Measurements from ENCODE around the gene ZMYM2.

ZMYM2 gene

DNA sequence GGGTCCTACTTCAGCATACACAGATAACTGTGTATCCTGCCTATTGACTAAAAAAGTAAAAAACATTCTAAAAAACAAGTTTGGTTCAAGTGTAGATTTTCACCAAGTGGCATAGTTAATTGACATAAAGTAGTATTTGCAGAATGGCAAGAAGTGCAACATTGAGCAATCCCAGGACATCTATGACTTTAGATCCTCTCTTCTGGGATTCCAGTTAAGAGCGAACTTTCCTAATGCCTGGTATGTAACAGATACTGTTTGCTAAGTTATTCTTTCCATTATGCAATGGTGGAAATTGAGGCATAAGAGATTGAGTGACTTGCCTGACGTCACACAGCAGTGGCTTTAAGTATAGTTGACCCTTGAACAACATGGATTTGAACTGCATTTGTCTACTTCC is 96.1 kb downstream of the ZMYM2 start:
- Histone ChIP-seq H3K9ac (ENCODE audit: low read depth, low read length, poor library complexity, severe bottlenecking) (no peak overlapping the region), H3K4me3 (ENCODE audit: low read length, poor library complexity, severe bottlenecking) (no peak overlapping the region), H3K4me1 (ENCODE audit: insufficient read depth, low read length, poor library complexity, severe bottlenecking) (no peaks in the 10 kb centered on the region), H2AFZ (ENCODE audit: low read length) (no peak overlapping the region), H3K4me2 (ENCODE audit: low read depth, low read length, poor library complexity, severe bottlenecking) (no peak overlapping the region), H3K79me2 (ENCODE audit: insufficient read depth, low read length) (no peaks in the 10 kb centered on the region), H4K20me1 (ENCODE audit: insufficient read depth, low read length, poor library complexity, severe bottlenecking) (no peaks in the 10 kb centered on the region), H3K9me3 (ENCODE audit: insufficient read depth, low read depth, low read length) (no peaks in the 10 kb centered on the region), H3K36me3 (ENCODE audit: insufficient read depth, low read length) (peaks cover 81% of the 10 kb centered on the region; the same call in 1 of the 2 replicates), H3F3A (ENCODE audit: low read depth) (no peaks in the 10 kb centered on the region), H3K9me2 (replicated peaks; ENCODE audit: low read depth, low read length) (no peaks in the 10 kb centered on the region), H3K27me3 (ENCODE audit: insufficient read depth, low read length, poor library complexity, severe bottlenecking) (no peaks in the 10 kb centered on the region)
- TF ChIP-seq, protein P1, sequence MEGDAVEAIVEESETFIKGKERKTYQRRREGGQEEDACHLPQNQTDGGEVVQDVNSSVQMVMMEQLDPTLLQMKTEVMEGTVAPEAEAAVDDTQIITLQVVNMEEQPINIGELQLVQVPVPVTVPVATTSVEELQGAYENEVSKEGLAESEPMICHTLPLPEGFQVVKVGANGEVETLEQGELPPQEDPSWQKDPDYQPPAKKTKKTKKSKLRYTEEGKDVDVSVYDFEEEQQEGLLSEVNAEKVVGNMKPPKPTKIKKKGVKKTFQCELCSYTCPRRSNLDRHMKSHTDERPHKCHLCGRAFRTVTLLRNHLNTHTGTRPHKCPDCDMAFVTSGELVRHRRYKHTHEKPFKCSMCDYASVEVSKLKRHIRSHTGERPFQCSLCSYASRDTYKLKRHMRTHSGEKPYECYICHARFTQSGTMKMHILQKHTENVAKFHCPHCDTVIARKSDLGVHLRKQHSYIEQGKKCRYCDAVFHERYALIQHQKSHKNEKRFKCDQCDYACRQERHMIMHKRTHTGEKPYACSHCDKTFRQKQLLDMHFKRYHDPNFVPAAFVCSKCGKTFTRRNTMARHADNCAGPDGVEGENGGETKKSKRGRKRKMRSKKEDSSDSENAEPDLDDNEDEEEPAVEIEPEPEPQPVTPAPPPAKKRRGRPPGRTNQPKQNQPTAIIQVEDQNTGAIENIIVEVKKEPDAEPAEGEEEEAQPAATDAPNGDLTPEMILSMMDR (conservative IDR thresholded peaks at IDR 0.05; ENCODE audit: low read length) = no peak
- no peak for TF ChIP-seq EZH2phosphoT487 (IDR thresholded peaks at IDR 0.05; ENCODE audit: borderline replicate concordance)

DNA sequence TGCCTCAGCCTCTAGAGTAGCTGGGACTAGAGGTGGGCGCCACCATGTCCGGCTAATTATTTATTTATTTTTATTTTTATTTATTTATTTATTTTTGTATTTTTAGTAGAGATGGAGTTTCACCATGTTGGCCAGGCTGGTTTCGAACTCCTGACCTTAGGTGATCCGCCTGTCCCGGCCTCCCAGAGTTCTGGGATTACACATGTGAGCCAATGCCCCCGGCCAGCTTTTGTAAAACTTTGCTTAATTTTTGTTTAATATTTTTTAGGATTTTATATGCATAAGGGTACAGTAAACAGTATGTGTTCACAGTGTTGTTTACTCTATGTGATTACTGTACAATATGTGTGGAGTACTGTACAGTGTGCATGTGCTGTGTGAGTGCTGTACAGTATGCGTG is 98.7 kb downstream of the ZMYM2 start:
- Histone ChIP-seq H2AFZ (ENCODE audit: low read length) (no peak overlapping the region), H3K9me2 (replicated peaks; ENCODE audit: low read depth, low read length) (no peaks in the 10 kb centered on the region), H3K4me1 (ENCODE audit: insufficient read depth, low read length, poor library complexity, severe bottlenecking) (no peaks in the 10 kb centered on the region), H3K79me2 (ENCODE audit: insufficient read depth, low read length) (no peaks in the 10 kb centered on the region), H3K9me3 (ENCODE audit: insufficient read depth, low read depth, low read length) (no peaks in the 10 kb centered on the region), H3K27me3 (ENCODE audit: insufficient read depth, low read length, poor library complexity, severe bottlenecking) (no peaks in the 10 kb centered on the region), H3K4me2 (ENCODE audit: low read depth, low read length, poor library complexity, severe bottlenecking) (no peak overlapping the region), H3K9ac (ENCODE audit: low read depth, low read length, poor library complexity, severe bottlenecking) (no peak overlapping the region), H3K36me3 (ENCODE audit: insufficient read depth, low read length) (peaks cover 89% of the 10 kb centered on the region), H3K4me3 (ENCODE audit: low read length, poor library complexity, severe bottlenecking) (no peak overlapping the region), H4K20me1 (ENCODE audit: insufficient read depth, low read length, poor library complexity, severe bottlenecking) (no peaks in the 10 kb centered on the region), H3F3A (ENCODE audit: low read depth) (no peaks in the 10 kb centered on the region)
- no peak for TF ChIP-seq EZH2phosphoT487 (IDR thresholded peaks at IDR 0.05; ENCODE audit: borderline replicate concordance)
- TF ChIP-seq, protein P1 (conservative IDR thresholded peaks at IDR 0.05; ENCODE audit: low read length) = no peak

DNA sequence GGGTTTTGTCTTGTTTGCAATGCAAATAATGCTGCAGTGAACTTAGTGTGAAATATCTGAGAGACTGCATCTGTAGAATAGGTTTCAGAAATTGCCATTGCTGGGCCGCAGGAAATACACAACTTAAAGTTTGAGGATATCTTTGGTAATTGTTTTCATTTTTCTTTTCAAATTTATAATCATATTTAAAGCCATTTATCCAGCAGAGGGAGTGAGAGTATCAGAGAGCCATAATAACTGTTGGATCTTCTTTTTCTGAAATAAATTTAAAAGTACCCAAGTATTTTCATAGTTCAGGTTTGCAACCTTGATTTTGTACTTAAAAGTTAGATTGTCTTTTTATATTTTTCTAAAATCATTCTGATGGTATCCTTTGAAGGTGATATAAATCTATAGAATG is 99.4 kb downstream of the ZMYM2 start:
- Histone ChIP-seq H4K20me1 (ENCODE audit: insufficient read depth, low read length, poor library complexity, severe bottlenecking) (no peaks in the 10 kb centered on the region), H3K9ac (ENCODE audit: low read depth, low read length, poor library complexity, severe bottlenecking) (no peak overlapping the region), H3K9me3 (ENCODE audit: insufficient read depth, low read depth, low read length) (no peaks in the 10 kb centered on the region), H3F3A (ENCODE audit: low read depth) (no peaks in the 10 kb centered on the region), H2AFZ (ENCODE audit: low read length) (no peak overlapping the region), H3K27me3 (ENCODE audit: insufficient read depth, low read length, poor library complexity, severe bottlenecking) (no peaks in the 10 kb centered on the region), H3K36me3 (ENCODE audit: insufficient read depth, low read length) (peaks cover 89% of the 10 kb centered on the region), H3K4me3 (ENCODE audit: low read length, poor library complexity, severe bottlenecking) (no peak overlapping the region), H3K79me2 (ENCODE audit: insufficient read depth, low read length) (no peaks in the 10 kb centered on the region), H3K4me1 (ENCODE audit: insufficient read depth, low read length, poor library complexity, severe bottlenecking) (no peaks in the 10 kb centered on the region), H3K4me2 (ENCODE audit: low read depth, low read length, poor library complexity, severe bottlenecking) (no peak overlapping the region), H3K9me2 (replicated peaks; ENCODE audit: low read depth, low read length) (no peaks in the 10 kb centered on the region)
- no peak for TF ChIP-seq EZH2phosphoT487 (IDR thresholded peaks at IDR 0.05; ENCODE audit: borderline replicate concordance)
- TF ChIP-seq, protein P1 (conservative IDR thresholded peaks at IDR 0.05; ENCODE audit: low read length) = peak; percentile 31; the same call in 1 of the 2 replicates

All from Loucy (cell line).